Psoas muscle (tissue), 8 donors: ENCODE results near the gene ACAD11. TPM values are rescaled to one million over a fixed set of nuclear protein-coding genes. Genes with fewer than 3 reads are reported as not detected.

ENCODE experiments used
- ATAC-seq, 4 donors: fragments of 200-7000 bp; cut with Tn5 transposase; one replicate each; pipeline ENCODE4 v1.9.1; 2020; ENCODE audit warnings: moderate library complexity in 3 of 4, mild to moderate bottlenecking in 2 of 4
- DNase-seq, 2 donors: peaks; one replicate each; pipeline ENCODE4 v3.0.0-alpha.2; 2020
- H3K27ac ChIP-seq: fragments of 200-600 bp; one replicate; pipeline ENCODE4 v1.8.0; 2022
- H3K27me3 ChIP-seq, 3 donors: fragments of 200-600 bp in 1 of 3; one replicate each; pipeline versions ENCODE4 v1.6.1 to v1.8.0; 2013 to 2022; ENCODE audit warnings: low read length in 2 of 3, mild to moderate bottlenecking in 2 of 3, moderate library complexity in 1 of 3; ENCODE audit not compliant: insufficient read depth in 3 of 3
- H3K36me3 ChIP-seq, 2 donors: fragments of 200-600 bp in 1 of 2; one replicate each; pipeline versions ENCODE4 v1.6.1 to v1.8.0; 2013 to 2022; ENCODE audit warnings: low read depth in 1 of 2, mild to moderate bottlenecking in 1 of 2, moderate library complexity in 1 of 2; ENCODE audit not compliant: insufficient read depth in 1 of 2
- H3K4me1 ChIP-seq: fragments of 200-600 bp; one replicate; pipeline ENCODE4 v1.8.0; 2022
- H3K4me3 ChIP-seq: fragments of 200-600 bp; one replicate; pipeline ENCODE4 v1.8.0; 2022; ENCODE audit warnings: mild to moderate bottlenecking
- H3K9me3 ChIP-seq: fragments of 200-600 bp; one replicate; pipeline ENCODE4 v1.8.0; 2022
- CTCF ChIP-seq: fragments of 200-600 bp; IDR thresholded peaks from one replicate; pipeline ENCODE4 v1.8.0; 2022; ENCODE audit warnings: antibody characterized with exemption
- WGBS, 3 donors: extraction: QIAGEN DNeasy Blood & Tissue Kit; methylation state at CpG; one replicate each; pipeline versions ENCODE4 v1.1.6 to v1.1.7; 2013; 5-methylcytosine and 5-hydroxymethylcytosine counted together
- intact Hi-C, 2 donors: fragments of 100-400 bp; cut with DNase I; formaldehyde crosslinking; loops; one replicate each; pipeline versions ENCODE4 v1.11.0 to v1.14.2; 2022
- polyA plus RNA-seq, 3 donors: library from polyadenylated mRNA; stranded (reverse); fragments of 200-250 nt; gene quantifications; one replicate each; pipeline ENCODE4 v1.2.3, GENCODE V29; 2013
- total RNA-seq, 4 donors: library from RNA; stranded (reverse); fragmentation: NEBNext Ultra II Directional in 2 of 4; extraction: Animal tissue kit (Norgen Biotek cat#: 25700) in 2 of 4; gene quantifications; one replicate each; pipeline versions ENCODE4 v1.2.1 to v1.2.4, GENCODE V29; 2021 to 2023
- donor health status: healthy with polysubstance abuse.
- donor health status: DM: no; HTN: no; CAD: no; lungs with moderate emphysema.
- donor health status: Bipolar disorder and iron deficiency.
- donor health status: healthy.
- donor health status: DM: yes; HTN: yes; CAD: no.
- donor health status: DM: no; HTN: no; CAD: no.
- donor health status: DM: no; HTN: no; CAD: no.
- donor health status: DM: yes; HTN: yes; CAD: no.

ACAD11 gene
- total and polyA plus RNA-seq, 7 donors = 1.8 to 7.5 (median 5.7) TPM

GRCh38 chr3:132626955-132627354 lies 32.7 kb downstream of the ACAD11 start:
- 92 to 96% (median 95%) methylated on average over 6 of the region's 6 CpGs for WGBS, 3 donors
- H3K9me3 ChIP-seq = no peaks in the 10 kb centered on the region
- H3K4me1 ChIP-seq = no peaks in the 10 kb centered on the region
- peaks cover 0 to 65% of the 10 kb centered on the region in 2 donors for H3K36me3 ChIP-seq
- DNase-seq = no peak
- ATAC-seq = no peak
- no peaks in the 10 kb centered on the region for H3K27me3 ChIP-seq
- no peak overlapping the region for H3K27ac ChIP-seq
- no peak for TF ChIP-seq CTCF
- intact Hi-C loops = no loop called here
- H3K4me3 ChIP-seq = no peak overlapping the region

GRCh38 chr3:132625613-132626012 lies 34.0 kb downstream of the ACAD11 start:
- H3K4me1 ChIP-seq = no peaks in the 10 kb centered on the region
- peaks cover 0 to 68% of the 10 kb centered on the region in 2 donors for H3K36me3 ChIP-seq
- intact Hi-C loops = no loop called here
- DNase-seq = no peak
- no peak overlapping the region for H3K27ac ChIP-seq
- H3K4me3 ChIP-seq = no peak overlapping the region
- H3K27me3 ChIP-seq = no peaks in the 10 kb centered on the region
- 95 to 100% (median 99%) methylated on average over 1 of the region's 1 CpG for WGBS, 3 donors
- ATAC-seq = no peak
- no peaks in the 10 kb centered on the region for H3K9me3 ChIP-seq
- TF ChIP-seq CTCF = no peak

GRCh38 chr3:132624790-132625189 lies 34.8 kb downstream of the ACAD11 start:
- intact Hi-C loops = no loop called here
- DNase-seq = no peak
- no peak for ATAC-seq
- Histone ChIP-seq H3K36me3 (peaks cover 0 to 60% of the 10 kb centered on the region in 2 donors), H3K27me3 (no peaks in the 10 kb centered on the region), H3K4me3 (no peak overlapping the region), H3K27ac (no peak overlapping the region), H3K9me3 (no peaks in the 10 kb centered on the region), H3K4me1 (no peaks in the 10 kb centered on the region)
- WGBS, 3 donors = 94 to 97% (median 94%) methylated on average over 7 of the region's 7 CpGs
- TF ChIP-seq CTCF = no peak

GRCh38 chr3:132623646-132624045 lies 36.0 kb downstream of the ACAD11 start:
- no peak for DNase-seq
- no peak overlapping the region for H3K4me3 ChIP-seq
- no peak for ATAC-seq
- TF ChIP-seq CTCF = no peak
- no peaks in the 10 kb centered on the region for H3K27me3 ChIP-seq
- H3K27ac ChIP-seq = no peak overlapping the region
- intact Hi-C loops = no loop called here
- H3K9me3 ChIP-seq = no peaks in the 10 kb centered on the region
- WGBS, 3 donors = 94 to 100% (median 100%) methylated on average over 1 of the region's 1 CpG
- H3K4me1 ChIP-seq = no peaks in the 10 kb centered on the region
- peaks cover 0 to 53% of the 10 kb centered on the region in 2 donors for H3K36me3 ChIP-seq

GRCh38 chr3:132622761-132623160 lies 36.8 kb downstream of the ACAD11 start:
- no peaks in the 10 kb centered on the region for H3K27me3 ChIP-seq
- no peak overlapping the region for H3K27ac ChIP-seq
- TF ChIP-seq CTCF = no peak
- no peaks in the 10 kb centered on the region for H3K9me3 ChIP-seq
- H3K36me3 ChIP-seq = peaks cover 0 to 49% of the 10 kb centered on the region in 2 donors
- DNase-seq = no peak
- WGBS, 3 donors = 75 to 91% (median 89%) methylated on average over 1 of the region's 1 CpG
- no peak for ATAC-seq
- no peaks in the 10 kb centered on the region for H3K4me1 ChIP-seq
- no peak overlapping the region for H3K4me3 ChIP-seq
- intact Hi-C loops = no loop called here
